ENCODE results near the gene ETFBKMT.
A peak's percentile ranks its signal among the peaks of the same experiment; 100 is the strongest.
"Not testable (repeated sequence)": the region's sequence is repeated elsewhere in the genome, so short reads cannot be mapped to it uniquely, and the experiment has no call there.

The ETFBKMT gene

GRCh38 chr12:31705621-31706020 lies 46.1 kb downstream of the ETFBKMT start:
- no peak overlapping the region for H4K91ac ChIP-seq (ENCODE audit: low read depth, low read length)
- DNase-seq = no peak
- no peak overlapping the region for H3K18ac ChIP-seq (ENCODE audit: low read length)
- no peak overlapping the region for H2BK120ac ChIP-seq (ENCODE audit: insufficient read depth, low read length, poor library complexity)
- H3K27me3 ChIP-seq (ENCODE audit: insufficient read depth, low read length) = no peaks in the 10 kb centered on the region
- no peaks in the 10 kb centered on the region for H3K79me1 ChIP-seq (ENCODE audit: low read length)
- H4K8ac ChIP-seq (ENCODE audit: low read depth, low read length) = no peak overlapping the region
- no peaks in the 10 kb centered on the region for H3K79me2 ChIP-seq (ENCODE audit: control insufficient read depth, insufficient read depth, low read length, poor library complexity)
- no peak overlapping the region for H3K27ac ChIP-seq (ENCODE audit: low read depth, low read length)
- no CpG with 5 or more reads among the region's 2 CpGs for WGBS (ENCODE audit: extremely low coverage, insufficient coverage, insufficient read length)
- H3K9ac ChIP-seq (ENCODE audit: low read length) = no peak overlapping the region
- H2AFZ ChIP-seq (ENCODE audit: insufficient read depth, low read length, poor library complexity) = no peak overlapping the region
- H2BK12ac ChIP-seq (ENCODE audit: low read length) = no peak overlapping the region
- no peak overlapping the region for H4K12ac ChIP-seq (ENCODE audit: low read depth, low read length)
- no peak overlapping the region for H3K23ac ChIP-seq (ENCODE audit: low read length)
- H3K4me1 ChIP-seq (ENCODE audit: control insufficient read depth in 1 of 2, insufficient read depth in 2 of 2, low read length in 2 of 2) = no peaks in the 10 kb centered on the region
- H3K9me3 ChIP-seq (ENCODE audit: insufficient read depth, low read depth, low read length) = no peaks in the 10 kb centered on the region
- no peak overlapping the region for H2AK5ac ChIP-seq (ENCODE audit: low read length)
- no peak overlapping the region for H2BK5ac ChIP-seq (ENCODE audit: low read depth, low read length, poor library complexity)
- no peak overlapping the region for H3K4me3 ChIP-seq (ENCODE audit: low read depth, low read length)
- no peak overlapping the region for H3K14ac ChIP-seq (ENCODE audit: low read length)
- H3K36me3 ChIP-seq (ENCODE audit: control insufficient read depth in 1 of 2, insufficient read depth in 2 of 2, low read length in 2 of 2) = peaks cover 2 to 5% of the 10 kb centered on the region in 2 experiments
- no peak overlapping the region for H3K4ac ChIP-seq (ENCODE audit: low read depth, low read length)
- no peak overlapping the region for H3K4me2 ChIP-seq (ENCODE audit: low read length)

- not testable (repeated sequence) for H3K18ac ChIP-seq (ENCODE audit: low read length); H3K9me3 ChIP-seq (ENCODE audit: insufficient read depth, low read depth, low read length); H4K8ac ChIP-seq (ENCODE audit: low read depth, low read length); H2BK5ac ChIP-seq (ENCODE audit: low read depth, low read length, poor library complexity); H3K36me3 ChIP-seq (ENCODE audit: control insufficient read depth in 1 of 2, insufficient read depth in 2 of 2, low read length in 2 of 2); H3K79me2 ChIP-seq (ENCODE audit: control insufficient read depth, insufficient read depth, low read length, poor library complexity); H3K4me3 ChIP-seq (ENCODE audit: low read depth, low read length); H3K27me3 ChIP-seq (ENCODE audit: insufficient read depth, low read length); H2AK5ac ChIP-seq (ENCODE audit: low read length); H4K91ac ChIP-seq (ENCODE audit: low read depth, low read length); H3K4me1 ChIP-seq (ENCODE audit: control insufficient read depth in 1 of 2, insufficient read depth in 2 of 2, low read length in 2 of 2); H3K23ac ChIP-seq (ENCODE audit: low read length); H3K27ac ChIP-seq (ENCODE audit: low read depth, low read length); H3K4me2 ChIP-seq (ENCODE audit: low read length); H3K9ac ChIP-seq (ENCODE audit: low read length); H3K79me1 ChIP-seq (ENCODE audit: low read length); H2BK120ac ChIP-seq (ENCODE audit: insufficient read depth, low read length, poor library complexity); H2BK12ac ChIP-seq (ENCODE audit: low read length); H3K14ac ChIP-seq (ENCODE audit: low read length); H4K12ac ChIP-seq (ENCODE audit: low read depth, low read length); H3K4ac ChIP-seq (ENCODE audit: low read depth, low read length); H2AFZ ChIP-seq (ENCODE audit: insufficient read depth, low read length, poor library complexity)
- DNase-seq = peak in 1 of 2 donors; percentile 46
- WGBS (ENCODE audit: extremely low coverage, insufficient coverage, insufficient read length) = no CpG with 5 or more reads among the region's 7 CpGs
Observed at GRCh38 chr12:31708118-31708517, 48.6 kb downstream of the ETFBKMT start.

GRCh38 chr12:31710021-31710818 lies 50.7 kb downstream of the ETFBKMT start:
- H3K14ac ChIP-seq (ENCODE audit: low read length) = no peak overlapping the region
- no peaks in the 10 kb centered on the region for H3K27me3 ChIP-seq (ENCODE audit: insufficient read depth, low read length)
- H3K27ac ChIP-seq (ENCODE audit: low read depth, low read length) = no peak overlapping the region
- no CpG with 5 or more reads among the region's 3 CpGs for WGBS (ENCODE audit: extremely low coverage, insufficient coverage, insufficient read length)
- no peak overlapping the region for H3K23ac ChIP-seq (ENCODE audit: low read length)
- no peak overlapping the region for H3K4me2 ChIP-seq (ENCODE audit: low read length)
- H2BK120ac ChIP-seq (ENCODE audit: insufficient read depth, low read length, poor library complexity) = no peak overlapping the region
- no peak overlapping the region for H3K18ac ChIP-seq (ENCODE audit: low read length)
- H3K79me1 ChIP-seq (ENCODE audit: low read length) = peaks cover 6% of the 10 kb centered on the region
- peaks cover 2 to 3% of the 10 kb centered on the region in 2 experiments for H3K36me3 ChIP-seq (ENCODE audit: control insufficient read depth in 1 of 2, insufficient read depth in 2 of 2, low read length in 2 of 2)
- no peak for DNase-seq
- H2BK12ac ChIP-seq (ENCODE audit: low read length) = no peak overlapping the region
- no peak overlapping the region for H3K4ac ChIP-seq (ENCODE audit: low read depth, low read length)
- H4K8ac ChIP-seq (ENCODE audit: low read depth, low read length) = no peak overlapping the region
- H3K9ac ChIP-seq (ENCODE audit: low read length) = no peak overlapping the region
- peaks cover 2% of the 10 kb centered on the region for H3K79me2 ChIP-seq (ENCODE audit: control insufficient read depth, insufficient read depth, low read length, poor library complexity)
- H3K4me1 ChIP-seq (ENCODE audit: control insufficient read depth in 1 of 2, insufficient read depth in 2 of 2, low read length in 2 of 2) = no peaks in the 10 kb centered on the region
- H3K4me3 ChIP-seq (ENCODE audit: low read depth, low read length) = no peak overlapping the region
- no peak overlapping the region for H4K12ac ChIP-seq (ENCODE audit: low read depth, low read length)
- no peaks in the 10 kb centered on the region for H3K9me3 ChIP-seq (ENCODE audit: insufficient read depth, low read depth, low read length)
- no peak overlapping the region for H4K91ac ChIP-seq (ENCODE audit: low read depth, low read length)
- H2AK5ac ChIP-seq (ENCODE audit: low read length) = no peak overlapping the region
- H2BK5ac ChIP-seq (ENCODE audit: low read depth, low read length, poor library complexity) = no peak overlapping the region
- H2AFZ ChIP-seq (ENCODE audit: insufficient read depth, low read length, poor library complexity) = no peak overlapping the region

GRCh38 chr12:31712877-31713276 lies 53.4 kb downstream of the ETFBKMT start:
- DNase-seq = no peak
- Histone ChIP-seq H2AK5ac (ENCODE audit: low read length) (no peak overlapping the region), H3K79me1 (ENCODE audit: low read length) (peaks cover 9% of the 10 kb centered on the region), H3K36me3 (ENCODE audit: control insufficient read depth in 1 of 2, insufficient read depth in 2 of 2, low read length in 2 of 2) (peaks cover 2 to 3% of the 10 kb centered on the region in 2 experiments), H3K14ac (ENCODE audit: low read length) (no peak overlapping the region), H3K4me2 (ENCODE audit: low read length) (no peak overlapping the region), H3K4ac (ENCODE audit: low read depth, low read length) (no peak overlapping the region), H3K18ac (ENCODE audit: low read length) (no peak overlapping the region), H3K4me1 (ENCODE audit: control insufficient read depth in 1 of 2, insufficient read depth in 2 of 2, low read length in 2 of 2) (no peaks in the 10 kb centered on the region), H3K9me3 (ENCODE audit: insufficient read depth, low read depth, low read length) (peaks cover 2% of the 10 kb centered on the region), H2BK120ac (ENCODE audit: insufficient read depth, low read length, poor library complexity) (no peak overlapping the region), H2AFZ (ENCODE audit: insufficient read depth, low read length, poor library complexity) (no peak overlapping the region), H4K12ac (ENCODE audit: low read depth, low read length) (no peak overlapping the region), H2BK5ac (ENCODE audit: low read depth, low read length, poor library complexity) (no peak overlapping the region), H3K79me2 (ENCODE audit: control insufficient read depth, insufficient read depth, low read length, poor library complexity) (peaks cover 2% of the 10 kb centered on the region), H2BK12ac (ENCODE audit: low read length) (no peak overlapping the region), H3K9ac (ENCODE audit: low read length) (no peak overlapping the region), H4K8ac (ENCODE audit: low read depth, low read length) (no peak overlapping the region), H3K27me3 (ENCODE audit: insufficient read depth, low read length) (no peaks in the 10 kb centered on the region), H3K4me3 (ENCODE audit: low read depth, low read length) (no peak overlapping the region), H4K91ac (ENCODE audit: low read depth, low read length) (no peak overlapping the region), H3K27ac (ENCODE audit: low read depth, low read length) (no peak overlapping the region), H3K23ac (ENCODE audit: low read length) (no peak overlapping the region)
- no CpG with 5 or more reads among the region's 5 CpGs for whole genome bisulfite sequencing (ENCODE audit: extremely low coverage, insufficient coverage, insufficient read length)

Data from trophoblast cell (in vitro differentiated cells and primary cell).